ENCODE data around the gene ISG20.
"Not testable (repeated sequence)": the region's sequence is repeated elsewhere in the genome, so short reads cannot be mapped to it uniquely, and the experiment has no call there.

The ISG20 gene

DNA sequence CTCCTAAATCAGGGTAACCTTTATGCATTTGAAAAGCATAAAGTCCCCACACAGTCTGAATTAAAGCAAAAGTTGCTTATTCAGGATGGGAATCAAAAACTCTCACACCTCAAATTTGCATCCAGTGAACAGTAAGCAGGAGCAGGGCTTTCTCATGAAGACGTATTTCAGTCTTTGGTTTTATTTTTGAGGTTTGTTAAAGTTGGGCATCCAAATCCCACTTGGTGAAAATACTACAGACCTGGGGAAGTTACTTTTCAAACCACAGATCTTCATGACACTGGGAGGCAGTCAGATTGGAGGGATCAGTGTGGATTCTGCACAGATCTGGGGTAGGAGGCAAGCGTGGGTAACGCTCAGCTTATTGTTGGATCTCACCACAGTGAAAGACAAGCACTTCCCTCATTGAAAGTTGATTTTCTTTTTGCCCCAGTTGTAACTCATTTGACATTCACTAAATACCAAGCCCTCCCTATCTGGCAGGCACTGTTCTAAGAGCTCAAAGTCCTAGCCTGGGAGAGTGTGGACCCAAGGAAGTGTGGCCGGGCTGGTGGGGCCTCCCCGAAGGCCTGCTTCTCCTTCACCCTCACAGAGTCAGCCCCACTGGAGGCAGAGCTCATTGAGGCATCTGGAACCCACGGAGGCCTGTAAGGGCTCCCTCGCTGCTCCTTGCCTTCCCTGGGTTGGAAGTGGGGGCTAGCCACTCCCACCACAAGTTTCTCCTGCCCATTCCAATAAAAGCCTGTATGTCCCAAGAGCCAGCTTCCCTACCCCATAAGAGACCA lies 783 bp upstream of the ISG20 start:
- DNase-seq = no peak

DNA sequence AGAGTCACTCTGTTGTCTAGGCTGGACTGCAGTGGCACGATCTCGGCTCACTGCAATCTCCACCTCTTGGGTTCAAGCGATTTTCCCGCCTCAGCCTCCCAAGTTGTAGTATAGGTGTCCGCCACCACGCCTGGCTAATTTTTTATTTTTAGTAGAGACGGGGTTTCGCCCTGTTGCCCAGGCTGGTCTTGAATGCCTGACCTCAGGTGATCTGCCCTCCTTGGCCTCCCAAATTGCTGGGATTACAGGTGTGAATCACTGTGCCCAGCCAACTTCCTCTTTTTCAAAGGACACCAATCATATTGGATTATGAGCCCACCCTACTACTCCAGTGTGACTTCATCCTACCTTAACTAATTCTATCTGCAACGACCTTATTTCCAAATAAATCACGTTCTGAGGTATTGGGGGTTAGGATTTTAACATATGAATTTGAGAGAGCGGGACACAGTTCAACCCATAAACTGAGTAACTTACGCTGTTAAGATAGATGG lies 3.2 kb downstream of the ISG20 start:
- DNase-seq = no peak

DNA sequence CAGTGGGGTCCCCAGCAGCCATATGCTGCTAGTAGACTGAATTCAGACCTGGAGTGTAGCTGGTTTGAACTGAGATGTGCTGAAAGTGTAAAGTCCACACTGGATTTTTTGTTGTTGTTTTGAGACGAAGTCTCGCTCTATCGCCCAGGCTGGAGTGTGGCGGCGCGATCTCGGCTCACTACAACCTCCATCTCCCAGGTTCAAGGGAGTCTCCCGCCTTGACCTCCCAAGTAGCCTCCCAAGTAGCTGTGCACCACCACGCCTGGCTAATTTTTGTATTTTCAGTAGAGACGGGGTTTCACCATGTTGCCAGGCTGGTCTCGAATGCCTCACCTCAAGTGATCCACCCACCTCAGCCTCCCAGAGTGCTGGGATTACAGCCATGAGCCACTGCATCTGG lies 3.7 kb downstream of the ISG20 start:
- not testable (repeated sequence) for DNase-seq

DNA sequence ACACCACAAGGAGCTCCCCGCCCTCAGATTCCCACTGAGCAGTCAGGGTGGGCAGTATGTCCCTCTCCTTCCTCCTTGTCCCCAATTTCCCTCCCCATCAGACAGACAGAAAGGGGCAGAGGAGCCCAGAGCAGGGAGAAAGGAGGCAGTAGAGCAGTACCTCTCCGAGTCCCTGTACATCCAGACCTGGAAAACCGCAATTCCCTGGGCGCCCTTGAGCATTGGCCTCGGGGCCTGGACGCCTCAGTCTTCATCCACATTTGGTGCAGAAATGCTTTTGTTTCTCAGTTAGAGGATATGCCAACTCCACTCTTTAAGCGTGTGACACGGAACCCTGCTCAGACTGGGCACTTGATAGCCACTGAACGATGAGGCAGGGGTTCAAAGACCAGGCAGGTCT lies 5.9 kb downstream of the ISG20 start:
- no peak for DNase-seq

DNA sequence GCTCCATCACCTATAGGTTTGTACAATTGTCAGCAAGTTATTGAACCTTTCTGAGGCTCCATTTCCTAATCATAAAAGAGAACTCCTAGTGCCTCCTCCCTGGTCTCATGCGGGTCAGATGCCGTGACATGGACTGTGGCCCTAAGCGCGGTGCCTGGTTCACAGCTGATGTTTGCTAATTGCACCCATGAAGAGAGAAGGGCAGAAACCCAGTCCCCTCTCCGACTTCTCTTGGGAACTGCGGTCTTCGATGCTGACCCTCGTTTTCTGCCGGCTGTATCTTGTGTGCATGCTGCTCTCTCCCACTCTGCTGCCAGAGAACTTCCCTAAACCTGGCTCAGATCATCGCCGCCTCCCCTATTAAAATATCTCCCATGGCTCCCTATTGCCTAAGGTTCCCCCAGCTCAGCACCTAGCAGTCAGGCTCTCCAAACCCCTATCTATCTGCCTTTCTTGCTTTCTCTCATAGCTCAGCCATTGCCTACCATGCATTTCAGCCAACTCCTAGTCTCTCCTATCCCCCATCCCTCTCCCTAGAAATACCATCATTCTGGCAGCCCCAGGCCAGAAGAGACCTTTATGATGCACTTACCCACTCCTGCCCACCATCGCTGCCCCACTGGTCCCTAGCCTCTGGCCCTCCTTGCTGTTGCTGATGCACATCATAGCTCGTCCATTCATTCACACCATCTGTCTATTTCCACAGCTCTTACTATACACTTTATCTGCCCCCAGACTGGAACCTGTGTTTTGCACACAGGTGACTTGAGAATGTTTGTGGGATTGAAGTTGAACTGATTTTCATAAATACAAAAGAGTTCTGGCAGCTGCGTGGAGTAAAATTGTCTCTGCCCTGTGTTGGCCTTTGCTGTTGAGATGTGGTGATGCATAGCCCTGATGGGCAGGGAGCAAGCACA lies 6.6 kb downstream of the ISG20 start:
- DNase-seq = no peak

DNA sequence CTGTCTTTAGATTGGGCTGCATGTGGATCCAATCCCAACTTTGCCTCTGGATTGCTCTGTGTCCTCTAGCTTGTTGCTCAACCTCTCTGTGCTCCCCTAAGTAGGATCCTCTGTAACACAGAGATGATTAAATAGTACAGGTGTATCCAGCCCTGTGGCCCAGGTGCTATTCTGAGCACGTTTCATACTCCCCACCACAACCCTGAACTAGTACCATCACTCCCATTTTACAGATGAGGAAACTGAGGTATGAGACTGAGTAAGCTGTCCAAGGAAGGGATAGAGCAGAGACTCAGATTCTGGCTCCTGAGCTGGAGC lies 7.2 kb downstream of the ISG20 start:
- no peak for DNase-seq

DNA sequence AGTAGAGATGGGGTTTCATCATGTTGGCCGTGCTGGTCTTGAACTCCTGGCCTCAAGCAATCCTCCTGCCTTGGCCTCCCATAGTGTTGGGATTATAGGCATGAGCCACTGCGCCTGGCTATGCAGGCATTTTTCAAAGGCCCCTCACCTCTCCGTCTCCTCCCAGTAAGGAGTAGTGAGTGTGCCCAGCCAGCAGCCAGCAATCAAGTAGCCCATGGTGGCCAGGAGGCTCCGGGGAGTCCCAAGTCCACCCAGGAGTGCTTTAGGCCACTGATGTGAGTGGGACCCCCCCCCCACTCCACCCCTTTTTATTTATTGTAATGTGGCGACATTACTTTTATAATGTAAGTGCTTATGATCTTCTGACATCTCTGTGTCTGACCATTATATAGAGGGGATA lies 8.1 kb downstream of the ISG20 start:
- DNase-seq = no peak

DNA sequence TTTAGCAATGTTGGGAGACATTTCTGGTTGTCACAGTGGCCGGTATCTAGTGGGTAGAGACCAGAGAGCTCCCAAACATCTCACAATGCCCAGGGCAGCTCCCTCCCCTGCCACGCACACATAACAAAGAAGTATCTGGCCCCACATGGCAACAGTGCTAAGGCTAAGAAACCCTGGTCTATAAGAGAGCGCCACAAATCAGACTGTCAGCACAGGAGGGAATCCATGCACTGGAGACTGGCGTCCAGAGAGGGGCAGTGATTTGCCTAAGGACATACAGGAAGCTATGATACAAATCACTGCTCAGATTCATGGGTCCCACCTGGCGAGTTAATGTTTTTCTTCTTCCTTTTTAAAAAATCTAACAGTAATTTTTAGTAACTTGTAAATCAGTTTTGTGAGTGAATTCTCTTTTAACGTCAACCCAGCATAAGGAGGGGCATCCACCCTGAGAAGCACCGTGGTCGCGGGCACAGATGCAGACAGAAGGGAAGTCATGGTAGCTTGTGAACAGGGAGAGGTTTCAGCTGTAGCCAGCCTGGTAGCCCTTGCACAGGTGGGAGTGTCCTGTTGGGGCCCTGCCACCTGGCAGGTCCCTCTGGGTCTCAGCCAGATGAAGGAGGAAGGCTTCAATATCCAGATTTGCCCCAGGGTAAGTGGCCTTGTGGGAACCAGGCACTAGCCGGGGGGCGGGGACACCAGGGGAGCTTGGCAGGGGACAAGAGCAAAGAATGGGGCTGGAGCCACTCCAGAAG lies 8.7 kb downstream of the ISG20 start:
- DNase-seq = no peak

DNA sequence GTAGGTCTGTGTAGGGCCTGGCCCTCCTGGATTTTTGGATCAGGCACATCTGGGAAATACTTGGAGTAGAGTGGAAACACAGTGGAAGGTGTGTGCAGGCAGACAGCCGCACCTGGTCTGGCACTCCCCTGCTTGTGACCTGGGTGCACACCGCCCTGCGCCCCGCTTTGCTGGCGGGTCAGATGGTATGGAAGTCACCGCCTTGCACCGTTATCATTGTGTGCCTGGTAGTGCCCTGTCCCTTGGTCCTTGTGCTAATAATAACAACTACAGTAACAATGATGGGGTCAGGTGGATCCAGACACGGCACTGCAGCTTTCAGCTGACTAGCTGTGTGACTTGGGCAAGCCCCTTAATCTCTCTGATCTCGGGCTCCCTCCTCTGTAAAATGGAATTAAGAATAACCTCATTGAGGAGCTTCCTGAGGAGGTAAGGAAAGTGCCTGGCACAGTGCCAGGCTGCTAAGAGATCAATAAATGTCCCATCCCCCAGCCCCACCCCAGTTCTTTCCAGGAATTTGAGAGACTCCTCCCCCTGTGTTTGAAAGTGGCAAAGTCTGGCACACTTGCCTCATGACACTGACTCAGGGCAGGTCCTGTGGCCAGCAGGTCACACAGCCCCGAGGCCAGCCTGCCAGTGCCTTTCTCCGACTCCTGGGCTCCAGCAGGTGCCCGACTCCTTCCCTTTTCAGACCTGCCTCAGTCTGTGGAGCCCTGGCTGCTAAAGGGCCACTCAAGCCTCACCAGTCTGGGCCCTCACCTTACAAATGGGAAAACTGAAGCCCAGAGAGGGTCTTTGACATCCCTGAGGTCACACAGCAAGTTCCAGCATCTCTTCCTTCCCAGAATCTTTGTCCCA lies 9.8 kb downstream of the ISG20 start:
- DNase-seq = no peak

DNA sequence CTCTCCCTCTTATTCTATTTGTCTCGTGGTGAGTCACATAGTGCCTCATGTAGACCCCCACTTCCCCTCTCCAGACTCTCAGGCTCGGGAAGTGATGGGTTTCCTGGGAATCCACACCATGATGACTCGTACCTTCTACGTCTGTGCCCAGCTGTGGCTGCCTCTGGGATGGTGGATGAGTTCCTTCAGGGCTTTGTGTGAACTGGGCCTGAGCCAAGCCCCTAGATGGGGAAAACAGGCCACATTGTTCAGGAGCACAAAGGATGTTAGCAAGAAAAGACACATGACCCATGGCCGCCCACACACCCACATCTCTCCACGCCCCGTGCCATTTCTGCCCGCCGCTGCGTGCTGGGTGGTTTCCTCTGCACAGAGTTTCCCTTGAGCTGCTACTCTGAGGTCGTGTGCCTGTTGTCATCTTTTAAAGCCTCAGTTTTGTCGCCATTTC lies 10.5 kb downstream of the ISG20 start:
- DNase-seq = peak; percentile 96

DNA sequence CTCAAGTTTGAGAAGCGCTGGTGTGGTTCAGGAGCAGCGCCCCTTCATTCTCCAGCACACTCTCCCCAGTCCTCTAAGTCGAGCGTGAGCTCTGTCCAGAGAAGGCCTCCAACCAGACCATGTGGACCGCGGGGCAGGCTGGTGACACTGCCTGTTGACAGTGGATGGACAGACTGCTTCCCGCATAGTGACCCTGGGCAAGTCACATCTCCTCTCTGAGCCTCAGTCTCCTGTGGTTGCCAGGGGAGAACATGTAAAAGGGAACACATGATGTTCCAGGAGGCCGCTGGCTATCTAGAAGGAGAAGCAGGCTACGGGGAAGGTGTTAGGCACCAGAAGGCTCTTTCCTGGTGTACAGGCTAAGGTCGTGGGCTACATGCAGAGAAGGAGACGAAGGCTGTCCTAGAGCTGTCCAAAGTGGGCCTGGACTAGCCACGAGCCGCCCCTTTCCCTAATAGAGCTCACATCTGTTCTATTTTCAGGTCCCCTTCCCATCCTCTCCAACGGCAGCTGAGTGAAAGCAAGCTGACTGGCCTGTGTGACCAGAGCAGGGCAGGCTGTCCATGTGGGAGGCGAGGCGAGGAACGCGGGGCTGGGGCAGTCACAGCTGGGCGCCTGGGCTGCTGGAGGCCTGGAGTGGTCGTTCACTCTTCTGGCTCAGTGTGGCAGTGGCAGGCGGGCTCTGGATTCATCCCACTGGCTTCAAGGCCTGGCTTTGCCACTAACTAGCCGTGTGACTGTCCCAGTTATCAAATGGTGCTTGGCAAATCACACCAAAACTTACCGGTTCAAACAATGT lies 11.1 kb downstream of the ISG20 start:
- DNase-seq = no peak

DNA sequence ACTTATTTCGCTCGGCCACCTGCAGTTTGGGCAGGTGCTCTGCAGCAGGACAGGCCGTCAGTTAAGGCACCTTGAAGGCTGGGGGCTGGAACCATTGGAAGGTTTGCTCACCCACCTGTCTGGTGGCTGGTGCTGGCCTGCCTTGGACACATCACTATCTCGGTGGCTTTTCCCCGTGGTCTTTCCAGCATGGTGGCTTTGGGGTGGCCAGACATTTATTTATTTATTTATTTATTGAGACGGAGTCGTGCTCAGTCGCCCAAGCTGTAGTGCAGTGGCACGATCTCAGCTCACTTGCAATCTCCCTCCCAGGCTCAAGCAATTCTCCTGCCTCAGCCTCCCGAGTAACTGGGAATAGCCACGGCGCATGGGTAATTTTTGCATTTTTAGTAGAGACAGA lies 11.7 kb downstream of the ISG20 start:
- no peak for DNase-seq

DNA sequence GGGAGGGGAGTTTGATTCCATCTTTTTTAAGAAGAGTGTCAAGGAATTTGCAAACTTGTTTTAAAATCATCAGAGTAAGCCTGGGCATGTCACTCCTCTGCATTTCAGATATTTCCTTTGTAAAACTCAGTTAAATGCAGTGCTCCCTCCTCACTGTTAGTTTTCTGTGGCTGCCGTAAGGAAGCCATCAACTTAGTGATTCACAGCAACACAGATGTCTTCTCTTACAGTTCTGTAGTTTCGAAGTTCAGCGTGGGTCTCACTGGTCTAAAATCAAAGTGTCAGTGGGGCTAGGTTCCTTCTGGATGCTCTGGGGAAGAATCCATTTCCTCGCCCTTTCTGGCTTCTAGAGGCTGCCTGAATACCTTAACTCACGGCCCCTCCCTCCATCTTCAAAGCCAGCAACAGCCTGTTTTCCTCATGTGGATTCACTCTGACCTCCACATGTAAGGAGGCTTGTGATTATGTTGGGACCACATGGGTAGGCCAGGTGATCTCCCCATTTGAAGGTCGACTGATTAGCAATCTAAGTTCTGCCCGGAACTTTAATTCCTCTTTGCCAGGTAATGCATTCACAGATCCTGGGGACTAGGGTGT lies 12.4 kb downstream of the ISG20 start:
- no peak for DNase-seq

DNA sequence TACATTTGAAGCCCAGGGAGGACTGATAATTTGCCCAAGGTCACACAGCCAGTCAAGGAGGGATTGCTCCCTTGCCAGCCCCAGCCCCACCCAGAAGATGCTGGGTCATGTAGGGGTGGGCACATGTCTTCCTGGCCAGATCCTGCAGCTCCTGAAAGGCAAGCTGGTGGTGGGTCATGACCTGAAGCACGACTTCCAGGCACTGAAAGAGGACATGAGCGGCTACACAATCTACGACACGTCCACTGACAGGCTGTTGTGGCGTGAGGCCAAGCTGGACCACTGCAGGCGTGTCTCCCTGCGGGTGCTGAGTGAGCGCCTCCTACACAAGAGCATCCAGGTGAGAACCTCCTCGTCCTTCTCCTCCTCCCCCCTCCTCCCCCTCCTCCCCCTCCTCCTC lies 13.2 kb downstream of the ISG20 start:
- no peak for DNase-seq

DNA sequence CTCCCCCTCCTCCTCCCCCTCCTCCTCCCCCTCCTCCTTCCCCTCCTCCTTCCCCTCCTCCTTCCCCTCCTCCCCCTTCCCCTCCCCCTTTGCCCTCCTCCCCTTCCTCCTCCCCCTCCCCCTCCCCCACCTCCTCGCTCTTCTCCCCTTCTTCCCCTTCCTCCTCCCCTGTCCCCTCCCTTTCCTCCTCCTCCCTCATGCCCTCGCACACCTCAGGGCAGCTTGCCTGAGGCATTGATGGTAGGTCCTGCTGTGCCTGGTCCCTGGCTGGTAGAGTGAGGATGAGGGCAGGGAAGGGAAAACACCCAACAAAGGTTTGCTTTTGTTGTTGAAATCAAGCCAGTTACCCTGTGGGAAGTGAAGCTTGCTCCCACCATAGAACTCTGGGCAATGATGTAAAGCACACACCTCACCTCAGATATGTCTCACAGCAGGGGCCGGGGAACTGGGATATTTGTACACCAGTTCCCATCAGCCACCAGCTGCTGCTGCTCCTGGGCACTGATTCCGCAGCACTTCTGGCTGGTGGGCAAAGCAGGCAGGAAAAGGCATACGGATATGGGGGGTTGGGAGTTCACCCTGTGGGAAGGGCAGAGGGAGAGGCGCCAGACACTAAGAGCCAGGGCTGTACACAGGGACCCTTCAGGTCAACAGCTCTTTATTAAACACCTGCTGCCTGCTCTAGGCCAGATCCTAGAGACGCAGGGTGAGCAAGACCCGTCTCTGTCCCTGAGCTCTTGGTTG lies 13.8 kb downstream of the ISG20 start:
- DNase-seq = no peak

DNA sequence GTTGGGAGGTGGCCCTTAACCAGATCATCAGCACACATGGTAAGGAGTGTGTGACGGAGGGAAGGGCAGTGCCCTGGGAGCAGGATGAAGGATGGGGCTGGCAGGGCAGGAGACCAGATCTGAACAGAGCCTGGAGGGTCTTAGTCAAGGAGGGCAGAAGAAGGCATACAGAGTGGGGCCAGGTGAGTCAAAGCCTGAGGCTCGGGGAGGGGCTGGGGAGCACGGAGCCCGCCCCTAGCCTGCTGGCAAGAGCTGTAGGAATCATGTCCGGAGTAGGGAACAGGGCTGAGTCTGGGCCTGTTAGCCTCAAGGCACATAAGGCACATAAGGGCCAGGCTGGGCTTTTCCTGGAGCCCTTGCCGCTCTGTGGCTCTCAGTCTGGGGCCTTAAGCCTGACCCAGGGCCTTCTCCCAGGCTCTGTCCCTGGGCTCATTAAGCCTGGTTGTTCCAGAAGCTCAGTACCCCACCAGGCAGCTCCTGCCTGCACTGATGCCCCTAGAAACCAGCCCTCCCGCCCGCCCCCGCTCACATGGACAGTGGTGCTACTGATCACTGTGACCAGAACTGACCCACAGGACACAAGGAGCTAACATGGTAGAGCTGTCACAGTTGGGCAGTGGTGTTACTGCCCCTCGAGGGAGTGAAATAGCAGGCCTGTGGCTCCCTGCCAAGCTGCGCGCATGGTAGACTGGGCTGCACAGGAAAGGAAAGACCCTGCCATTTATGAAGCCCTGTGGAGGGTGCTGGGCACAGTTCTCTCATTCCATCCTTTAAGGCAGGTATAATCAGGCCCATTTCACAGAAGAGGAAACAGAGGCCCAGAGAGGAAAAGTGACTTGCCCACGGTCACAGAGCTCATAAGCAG lies 14.6 kb downstream of the ISG20 start:
- no peak for DNase-seq

DNA sequence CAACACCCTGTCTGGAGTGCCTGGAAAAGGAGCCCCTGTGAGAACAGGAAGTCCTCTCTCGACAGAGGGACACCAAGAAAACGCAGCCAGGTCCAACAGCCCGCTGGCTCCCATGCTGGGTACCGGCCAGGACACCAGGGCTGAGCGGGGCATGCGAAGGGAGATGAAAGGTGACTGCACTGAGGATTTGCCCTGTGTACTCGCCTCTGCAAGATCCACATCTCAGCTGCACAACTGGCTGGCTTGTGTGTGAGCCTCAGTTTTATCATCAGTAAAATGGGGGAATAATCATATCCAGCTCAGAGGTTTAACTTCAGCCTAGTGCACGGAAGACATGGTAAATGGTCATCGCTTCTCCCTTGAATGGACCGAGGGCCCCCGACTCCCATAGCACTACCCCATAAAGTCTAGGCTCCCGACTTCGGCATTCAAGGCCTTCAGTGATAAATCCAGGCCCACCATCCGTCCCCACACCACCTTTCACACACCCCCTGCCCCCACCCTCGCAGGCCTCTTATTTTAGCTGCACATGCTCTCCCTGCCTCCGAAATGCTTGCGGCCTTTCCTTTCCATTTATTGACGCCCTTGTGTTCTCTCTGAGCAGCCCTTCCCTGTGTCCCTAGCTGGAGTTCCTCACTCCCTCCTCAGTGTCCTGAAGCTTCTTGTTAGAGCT lies 15.8 kb downstream of the ISG20 start:
- no peak for DNase-seq

DNA sequence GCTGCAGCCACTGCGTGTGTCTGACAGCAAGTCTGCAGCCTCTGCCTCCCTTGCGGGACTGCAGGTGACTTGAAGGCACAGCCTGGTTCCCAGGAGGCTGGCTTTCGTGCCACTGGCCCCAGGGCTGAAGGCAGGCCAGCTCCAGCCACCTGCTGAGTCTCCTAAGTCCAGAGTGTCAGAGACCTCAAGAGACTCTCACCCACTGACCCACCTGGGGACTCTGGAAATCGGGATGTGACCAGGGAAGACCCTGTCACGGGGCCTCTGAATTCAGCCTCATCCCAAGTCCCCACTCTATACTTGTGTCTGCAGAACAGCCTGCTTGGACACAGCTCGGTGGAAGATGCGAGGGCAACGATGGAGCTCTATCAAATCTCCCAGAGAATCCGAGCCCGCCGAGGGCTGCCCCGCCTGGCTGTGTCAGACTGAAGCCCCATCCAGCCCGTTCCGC lies 16.3 kb downstream of the ISG20 start:
- no peak for DNase-seq
